Right atrium auricular region (tissue), 2 donors: ENCODE data around the gene CMTM8. TPM values are rescaled to one million over a fixed set of nuclear protein-coding genes. Genes with fewer than 3 reads are reported as not detected.

Experiments
- DNase-seq: peaks from one replicate; pipeline ENCODE4 v3.0.0-alpha.2; 2019; ENCODE audit warnings: low spot score
- H3K27ac ChIP-seq, 2 donors: fragments of 200-600 bp; sonication (generic); 1 replicate in 1 of 2; 2 replicates in 1 of 2; pipeline ENCODE4 v1.5.1; 2016 to 2019
- H3K27me3 ChIP-seq, 2 donors: fragments of 200-600 bp; sonication (generic); one replicate each; pipeline versions ENCODE4 v1.5.1 to v1.6.0; 2017 to 2019
- H3K36me3 ChIP-seq: fragments of 200-600 bp; sonication (generic); one replicate; pipeline ENCODE4 v1.5.1; 2016
- H3K4me1 ChIP-seq, 2 donors: fragments of 200-600 bp; sonication (generic); one replicate each; pipeline versions ENCODE4 v1.5.1 to v1.6.0; 2017 to 2019
- H3K4me3 ChIP-seq, 2 donors: fragments of 200-600 bp; sonication (generic); 1 replicate in 1 of 2; 2 replicates in 1 of 2; pipeline ENCODE4 v1.5.1; 2017 to 2019; ENCODE audit warnings: mild to moderate bottlenecking in 1 of 2, moderate library complexity in 1 of 2
- H3K9me3 ChIP-seq, 2 donors: fragments of 200-600 bp; sonication (generic); one replicate each; pipeline ENCODE4 v1.5.1; 2019
- total RNA-seq, 2 donors: library from RNA; depleted of rRNA; stranded (reverse); fragments of >200 nt; gene quantifications; one replicate each; pipeline ENCODE4 v1.1.0, GENCODE V29; 2016
- TF ChIP-seq, protein P1 (sequence below), 2 donors: fragments of 200-600 bp; sonication (generic); IDR thresholded peaks; one replicate each; pipeline ENCODE4 v1.5.1; 2019; ENCODE audit warnings: antibody characterized with exemption in 2 of 2

Gene CMTM8
- total RNA-seq, 2 donors from 2014 or later, result 3.1 to 7.1 TPM

DNA sequence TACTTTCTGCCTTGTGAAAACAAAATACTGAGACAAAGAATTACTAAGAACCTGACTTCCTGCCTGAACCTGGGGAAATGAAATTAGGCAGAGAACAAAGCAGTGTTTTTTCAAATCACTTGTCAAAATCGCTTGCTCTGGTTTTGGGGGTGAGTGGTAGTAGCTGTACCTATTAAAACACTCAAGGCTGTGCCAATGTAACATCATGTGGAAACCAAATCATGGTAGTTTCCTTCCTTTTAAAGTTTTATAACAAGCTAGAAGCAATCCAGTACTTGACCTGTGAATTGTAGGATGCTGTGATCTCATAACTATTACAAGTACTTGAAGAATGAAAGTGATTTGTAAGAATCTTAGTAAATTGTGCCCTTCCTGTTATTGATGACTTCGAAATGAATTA lies 6.7 kb downstream of the CMTM8 start:
- Histone ChIP-seq H3K27ac (no peak overlapping the region), H3K4me1 (peaks cover 0 to 2% of the 10 kb centered on the region in 2 donors), H3K27me3 (no peaks in the 10 kb centered on the region), H3K4me3 (no peak overlapping the region), H3K9me3 (no peaks in the 10 kb centered on the region), H3K36me3 (no peaks in the 10 kb centered on the region)
- TF ChIP-seq, protein P1, sequence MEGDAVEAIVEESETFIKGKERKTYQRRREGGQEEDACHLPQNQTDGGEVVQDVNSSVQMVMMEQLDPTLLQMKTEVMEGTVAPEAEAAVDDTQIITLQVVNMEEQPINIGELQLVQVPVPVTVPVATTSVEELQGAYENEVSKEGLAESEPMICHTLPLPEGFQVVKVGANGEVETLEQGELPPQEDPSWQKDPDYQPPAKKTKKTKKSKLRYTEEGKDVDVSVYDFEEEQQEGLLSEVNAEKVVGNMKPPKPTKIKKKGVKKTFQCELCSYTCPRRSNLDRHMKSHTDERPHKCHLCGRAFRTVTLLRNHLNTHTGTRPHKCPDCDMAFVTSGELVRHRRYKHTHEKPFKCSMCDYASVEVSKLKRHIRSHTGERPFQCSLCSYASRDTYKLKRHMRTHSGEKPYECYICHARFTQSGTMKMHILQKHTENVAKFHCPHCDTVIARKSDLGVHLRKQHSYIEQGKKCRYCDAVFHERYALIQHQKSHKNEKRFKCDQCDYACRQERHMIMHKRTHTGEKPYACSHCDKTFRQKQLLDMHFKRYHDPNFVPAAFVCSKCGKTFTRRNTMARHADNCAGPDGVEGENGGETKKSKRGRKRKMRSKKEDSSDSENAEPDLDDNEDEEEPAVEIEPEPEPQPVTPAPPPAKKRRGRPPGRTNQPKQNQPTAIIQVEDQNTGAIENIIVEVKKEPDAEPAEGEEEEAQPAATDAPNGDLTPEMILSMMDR (IDR thresholded peaks at IDR 0.05), result no peak
- DNase-seq, result no peak

- Histone ChIP-seq H3K9me3 (no peaks in the 10 kb centered on the region), H3K27me3 (no peaks in the 10 kb centered on the region), H3K4me3 (no peak overlapping the region), H3K27ac (no peak overlapping the region), H3K4me1 (no peaks in the 10 kb centered on the region), H3K36me3 (no peaks in the 10 kb centered on the region)
- DNase-seq, result no peak
- TF ChIP-seq, protein P1 (IDR thresholded peaks at IDR 0.05), result no peak
Measured at GRCh38 chr3:32246079-32246675, 7.7 kb downstream of the CMTM8 start.

DNA sequence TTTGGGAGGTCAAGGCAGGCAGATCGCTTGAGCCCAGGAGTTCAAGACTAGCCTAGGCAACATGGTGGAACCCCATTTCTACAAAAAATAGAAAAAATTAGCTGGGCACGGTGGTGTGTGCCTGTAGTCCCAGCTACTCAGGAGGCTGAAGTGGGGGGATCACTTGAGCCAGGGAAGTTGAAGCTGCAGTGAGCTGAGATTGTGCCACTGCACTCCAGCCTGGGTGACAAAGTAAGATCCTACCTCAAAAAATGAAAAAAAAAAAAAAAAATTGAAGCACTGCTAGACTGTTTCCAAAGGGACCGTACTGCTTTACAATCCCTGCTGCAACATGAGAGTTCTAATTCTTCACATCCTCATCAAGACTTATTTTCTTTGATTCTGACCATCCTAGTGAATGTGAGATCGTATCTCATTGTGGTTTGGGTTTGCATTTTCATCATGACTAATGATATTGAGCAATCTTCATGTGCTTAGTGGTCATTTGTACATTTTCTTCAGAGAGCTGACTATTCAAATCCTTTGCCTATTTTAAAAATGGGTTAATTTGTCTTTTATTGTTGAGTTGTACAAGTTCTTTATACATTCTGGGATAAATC lies 10.8 kb downstream of the CMTM8 start:
- Histone ChIP-seq H3K36me3 (no peaks in the 10 kb centered on the region), H3K27me3 (no peaks in the 10 kb centered on the region), H3K27ac (no peak overlapping the region), H3K9me3 (peaks cover 0 to 4% of the 10 kb centered on the region in 2 donors), H3K4me3 (no peak overlapping the region), H3K4me1 (no peaks in the 10 kb centered on the region)
- TF ChIP-seq, protein P1 (IDR thresholded peaks at IDR 0.05), result no peak
- DNase-seq, result no peak

DNA sequence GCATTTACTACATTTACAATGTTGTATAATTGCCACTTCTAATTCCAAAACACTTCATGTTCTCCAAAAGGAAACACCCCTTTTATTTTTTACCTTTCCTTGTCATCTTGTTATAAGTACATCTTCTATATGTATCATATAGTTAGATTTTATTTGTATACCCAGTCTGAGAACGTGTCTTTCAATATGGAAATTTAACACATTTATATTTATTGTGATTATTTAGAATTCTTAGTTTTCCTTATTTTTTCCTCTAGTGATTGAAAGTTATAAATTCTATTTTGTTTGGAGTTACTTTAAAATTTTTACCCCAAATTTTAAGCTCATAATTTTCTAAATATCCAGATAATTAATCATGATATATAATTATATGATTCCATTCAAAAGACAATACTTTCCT lies 15.8 kb downstream of the CMTM8 start:
- no peak for DNase-seq
- Histone ChIP-seq H3K4me3 (no peak overlapping the region), H3K9me3 (peaks cover 0 to 9% of the 10 kb centered on the region in 2 donors), H3K27ac (no peak overlapping the region), H3K4me1 (no peaks in the 10 kb centered on the region), H3K36me3 (no peaks in the 10 kb centered on the region), H3K27me3 (no peaks in the 10 kb centered on the region)
- TF ChIP-seq, protein P1 (IDR thresholded peaks at IDR 0.05), result no peak

- no peaks in the 10 kb centered on the region for H3K36me3 ChIP-seq
- no peaks in the 10 kb centered on the region for H3K4me1 ChIP-seq
- H3K27me3 ChIP-seq, result no peaks in the 10 kb centered on the region
- no peak for DNase-seq
- no peak overlapping the region for H3K4me3 ChIP-seq
- no peak overlapping the region for H3K27ac ChIP-seq
- TF ChIP-seq, protein P1 (IDR thresholded peaks at IDR 0.05), result no peak
- peaks cover 0 to 9% of the 10 kb centered on the region in 2 donors for H3K9me3 ChIP-seq
Measured at GRCh38 chr3:32255345-32255744, 16.9 kb downstream of the CMTM8 start.

GRCh38 chr3:32256206-32256605 lies 17.7 kb downstream of the CMTM8 start:
- Histone ChIP-seq H3K4me1 (no peaks in the 10 kb centered on the region), H3K36me3 (no peaks in the 10 kb centered on the region), H3K27me3 (no peaks in the 10 kb centered on the region), H3K27ac (no peak overlapping the region), H3K4me3 (no peak overlapping the region), H3K9me3 (peaks cover 0 to 9% of the 10 kb centered on the region in 2 donors)
- DNase-seq, result no peak
- TF ChIP-seq, protein P1 (IDR thresholded peaks at IDR 0.05), result no peak
